OCI-LY3 (cell line): Measurements from ENCODE around the gene RALY.

Source experiments
- EZH2phosphoT487 ChIP-seq: fragments of 200-600 bp; shearing (Covaris generic); IDR thresholded peaks from 2 replicates; pipeline ENCODE4 v1.6.1; 2018; ENCODE audit warnings: antibody characterized with exemption, mixed run types, low read depth
- TF ChIP-seq, protein P1 (sequence below): fragments of 200-600, 300-600 bp; sonication (generic); IDR thresholded peaks from 2 replicates; pipeline ENCODE4 v1.5.1; 2014; ENCODE audit warnings: antibody characterized with exemption, low read length, low read depth

DNA sequence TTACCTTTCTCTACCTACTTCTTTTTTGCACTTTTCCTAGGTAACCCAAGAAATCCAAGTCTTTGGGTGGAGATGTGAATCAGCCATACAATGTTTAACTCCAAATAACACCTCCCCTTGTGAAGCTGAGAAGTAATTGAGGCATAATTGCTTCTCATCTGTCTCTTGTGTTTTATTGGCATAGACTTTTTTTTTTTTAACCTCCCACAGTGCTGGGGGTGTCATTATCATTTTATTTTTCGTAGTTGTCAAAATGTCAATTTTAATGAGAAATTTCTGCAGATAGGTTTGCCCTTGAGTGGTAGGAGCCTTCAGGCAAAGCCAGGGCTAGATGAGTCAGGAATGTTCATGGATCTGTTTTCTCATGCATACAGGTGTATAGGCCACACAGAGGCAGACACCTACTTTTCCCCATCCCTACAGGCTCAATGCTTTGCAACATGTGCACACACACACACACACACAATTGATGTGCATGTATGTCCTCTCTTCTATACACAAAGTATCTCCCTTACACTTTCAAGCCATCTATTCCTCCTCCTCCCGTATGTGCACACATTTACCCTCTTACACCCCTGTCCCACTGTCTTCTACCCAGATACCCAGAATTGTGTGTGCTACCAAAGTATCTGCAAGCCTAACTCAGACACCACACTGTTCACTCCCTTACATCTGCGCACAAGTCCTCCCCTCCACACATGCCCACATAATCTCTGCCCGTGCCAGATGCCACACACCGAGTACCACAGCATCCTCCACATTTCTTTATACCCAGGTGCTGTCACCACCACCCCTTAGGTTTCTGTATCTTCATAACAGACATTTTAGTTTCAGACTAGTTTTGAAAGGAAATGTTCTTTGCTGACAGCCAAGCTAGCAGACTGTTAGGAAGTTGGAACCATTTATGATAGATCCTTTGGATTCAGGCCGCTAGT is 22.0 kb downstream of the RALY start:
- TF ChIP-seq, protein P1, sequence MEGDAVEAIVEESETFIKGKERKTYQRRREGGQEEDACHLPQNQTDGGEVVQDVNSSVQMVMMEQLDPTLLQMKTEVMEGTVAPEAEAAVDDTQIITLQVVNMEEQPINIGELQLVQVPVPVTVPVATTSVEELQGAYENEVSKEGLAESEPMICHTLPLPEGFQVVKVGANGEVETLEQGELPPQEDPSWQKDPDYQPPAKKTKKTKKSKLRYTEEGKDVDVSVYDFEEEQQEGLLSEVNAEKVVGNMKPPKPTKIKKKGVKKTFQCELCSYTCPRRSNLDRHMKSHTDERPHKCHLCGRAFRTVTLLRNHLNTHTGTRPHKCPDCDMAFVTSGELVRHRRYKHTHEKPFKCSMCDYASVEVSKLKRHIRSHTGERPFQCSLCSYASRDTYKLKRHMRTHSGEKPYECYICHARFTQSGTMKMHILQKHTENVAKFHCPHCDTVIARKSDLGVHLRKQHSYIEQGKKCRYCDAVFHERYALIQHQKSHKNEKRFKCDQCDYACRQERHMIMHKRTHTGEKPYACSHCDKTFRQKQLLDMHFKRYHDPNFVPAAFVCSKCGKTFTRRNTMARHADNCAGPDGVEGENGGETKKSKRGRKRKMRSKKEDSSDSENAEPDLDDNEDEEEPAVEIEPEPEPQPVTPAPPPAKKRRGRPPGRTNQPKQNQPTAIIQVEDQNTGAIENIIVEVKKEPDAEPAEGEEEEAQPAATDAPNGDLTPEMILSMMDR = no peak
- TF ChIP-seq EZH2phosphoT487 = no peak
